ENCODE results near the gene MACF1. TPM values are rescaled to one million over a fixed set of nuclear protein-coding genes. Genes with fewer than 3 reads are reported as not detected.
A peak's percentile ranks its signal among the peaks of the same experiment; 100 is the strongest.

The MACF1 gene
- total RNA-seq, 4 donors from 2014 or later = 78.7 to 139 (median 113) TPM

DNA sequence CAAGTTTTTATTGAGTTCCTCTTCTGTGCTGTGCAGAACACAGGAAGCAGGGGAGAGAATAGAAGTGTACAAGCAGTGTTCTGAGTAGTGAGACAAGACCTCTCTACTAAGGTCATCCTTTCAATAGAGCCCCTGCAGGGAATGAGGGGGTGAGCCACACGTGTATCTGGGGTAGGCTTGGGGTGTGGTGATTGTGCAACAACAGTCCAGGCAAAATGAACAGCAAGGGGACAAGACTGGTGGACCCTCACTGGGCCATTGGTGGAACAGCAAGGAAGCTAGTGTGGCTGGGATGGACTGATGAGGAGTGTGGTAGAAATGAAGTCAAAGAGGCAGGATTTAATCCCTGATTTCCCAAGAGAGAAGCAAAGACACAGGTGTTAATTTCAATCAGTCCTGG, 278.8 kb downstream of the MACF1 start:
- peaks cover 0 to 82% of the 10 kb centered on the region in 2 donors for H3K36me3 ChIP-seq
- in situ Hi-C loops (cut with MboI; ENCODE audit: low sequenced_read_pairs in 4 of 4) (no loop called here), intact Hi-C loops (cut with DNase I; ENCODE audit: low total_unique reads) (no loop called here)
- ATAC-seq (no peak), DNase-seq (no peak)
- TF ChIP-seq, protein P1, sequence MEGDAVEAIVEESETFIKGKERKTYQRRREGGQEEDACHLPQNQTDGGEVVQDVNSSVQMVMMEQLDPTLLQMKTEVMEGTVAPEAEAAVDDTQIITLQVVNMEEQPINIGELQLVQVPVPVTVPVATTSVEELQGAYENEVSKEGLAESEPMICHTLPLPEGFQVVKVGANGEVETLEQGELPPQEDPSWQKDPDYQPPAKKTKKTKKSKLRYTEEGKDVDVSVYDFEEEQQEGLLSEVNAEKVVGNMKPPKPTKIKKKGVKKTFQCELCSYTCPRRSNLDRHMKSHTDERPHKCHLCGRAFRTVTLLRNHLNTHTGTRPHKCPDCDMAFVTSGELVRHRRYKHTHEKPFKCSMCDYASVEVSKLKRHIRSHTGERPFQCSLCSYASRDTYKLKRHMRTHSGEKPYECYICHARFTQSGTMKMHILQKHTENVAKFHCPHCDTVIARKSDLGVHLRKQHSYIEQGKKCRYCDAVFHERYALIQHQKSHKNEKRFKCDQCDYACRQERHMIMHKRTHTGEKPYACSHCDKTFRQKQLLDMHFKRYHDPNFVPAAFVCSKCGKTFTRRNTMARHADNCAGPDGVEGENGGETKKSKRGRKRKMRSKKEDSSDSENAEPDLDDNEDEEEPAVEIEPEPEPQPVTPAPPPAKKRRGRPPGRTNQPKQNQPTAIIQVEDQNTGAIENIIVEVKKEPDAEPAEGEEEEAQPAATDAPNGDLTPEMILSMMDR (IDR thresholded peaks at IDR 0.05 in 4 of 5, conservative IDR thresholded peaks at IDR 0.05 in 1 of 5) = no peak
- no peak for TF ChIP-seq POLR2A (IDR thresholded peaks at IDR 0.05)
- H3K27ac ChIP-seq = no peak overlapping the region
- no peak overlapping the region for H3K4me3 ChIP-seq
- no peaks in the 10 kb centered on the region for H3K4me1 ChIP-seq
- H3K27me3 ChIP-seq = no peaks in the 10 kb centered on the region
- H3K9me3 ChIP-seq = no peaks in the 10 kb centered on the region

DNA sequence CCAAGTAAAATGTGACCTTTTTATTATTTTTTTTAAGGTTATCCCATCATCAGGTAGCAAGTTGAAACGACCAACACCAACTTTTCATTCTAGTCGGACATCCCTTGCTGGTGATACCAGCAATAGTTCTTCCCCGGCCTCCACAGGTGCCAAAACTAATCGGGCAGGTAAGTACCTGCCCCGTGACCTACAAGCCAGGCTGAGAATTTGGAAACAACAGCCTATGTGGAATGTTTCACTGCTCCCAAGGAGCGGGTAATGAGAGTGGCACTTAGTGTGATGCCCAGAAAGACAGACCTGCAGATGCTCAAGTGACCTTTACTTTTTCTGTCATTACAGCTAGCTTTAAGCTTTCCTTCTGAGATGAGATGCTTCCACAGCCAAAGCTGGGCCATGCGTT, 280.1 kb downstream of the MACF1 start:
- Histone ChIP-seq H3K36me3 (peaks cover 0 to 79% of the 10 kb centered on the region in 2 donors), H3K9me3 (no peaks in the 10 kb centered on the region), H3K4me3 (no peak overlapping the region), H3K27ac (peak overlapping the region in 2 of 4 donors; percentile 29 to 35), H3K27me3 (no peaks in the 10 kb centered on the region), H3K4me1 (no peaks in the 10 kb centered on the region)
- DNase-seq (no peak), ATAC-seq (no peak)
- intact Hi-C loops (cut with DNase I; ENCODE audit: low total_unique reads) = no loop called here
- TF ChIP-seq, protein P1 (IDR thresholded peaks at IDR 0.05 in 4 of 5, conservative IDR thresholded peaks at IDR 0.05 in 1 of 5) = no peak
- TF ChIP-seq POLR2A (IDR thresholded peaks at IDR 0.05) = no peak
- in situ Hi-C loops (cut with MboI; ENCODE audit: low sequenced_read_pairs in 4 of 4) = no loop called here

DNA sequence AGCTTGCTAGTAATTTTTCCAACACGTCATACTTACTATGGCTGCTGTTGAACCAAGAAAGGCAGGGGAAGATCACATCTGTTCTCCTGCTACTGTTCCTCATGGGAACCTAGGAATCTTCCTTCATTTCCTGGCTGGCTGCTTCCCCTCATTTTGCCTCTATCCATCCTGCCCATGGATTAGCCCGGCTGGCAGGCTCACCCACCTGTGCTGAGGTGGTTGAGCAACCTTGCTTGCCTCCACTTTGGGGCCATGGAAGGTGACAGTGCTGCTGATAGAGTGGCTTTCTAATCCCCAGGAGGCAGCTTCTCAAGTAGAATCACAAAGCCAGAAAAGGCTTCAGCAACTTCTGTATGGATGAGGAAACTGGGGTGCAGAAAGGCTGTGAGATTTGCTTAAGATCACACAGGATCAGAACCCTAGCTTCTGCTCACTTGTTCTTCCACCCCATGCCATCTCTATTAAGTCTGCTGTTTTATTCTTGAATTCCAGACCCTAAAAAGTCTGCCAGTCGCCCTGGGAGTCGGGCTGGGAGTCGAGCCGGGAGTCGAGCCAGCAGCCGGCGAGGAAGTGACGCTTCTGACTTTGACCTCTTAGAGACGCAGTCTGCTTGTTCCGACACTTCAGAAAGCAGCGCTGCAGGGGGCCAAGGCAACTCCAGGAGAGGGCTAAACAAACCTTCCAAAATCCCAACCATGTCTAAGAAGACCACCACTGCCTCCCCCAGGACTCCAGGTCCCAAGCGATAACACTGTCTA, 280.7 kb downstream of the MACF1 start:
- ATAC-seq (no peak), DNase-seq (no peak)
- TF ChIP-seq, protein P1 (IDR thresholded peaks at IDR 0.05 in 4 of 5, conservative IDR thresholded peaks at IDR 0.05 in 1 of 5) = no peak
- no peaks in the 10 kb centered on the region for H3K9me3 ChIP-seq
- peak overlapping the region in 2 of 4 donors; percentile 22 to 29 for H3K27ac ChIP-seq
- H3K36me3 ChIP-seq = peaks cover 0 to 72% of the 10 kb centered on the region in 2 donors
- in situ Hi-C loops (cut with MboI; ENCODE audit: low sequenced_read_pairs in 4 of 4) (no loop called here), intact Hi-C loops (cut with DNase I; ENCODE audit: low total_unique reads) (loop anchor here (5.0 kb wide), 1 partner anchor 52 kb away; no protein-coding TSS in a partner anchor)
- peaks cover 0 to 2% (median under 1%) of the 10 kb centered on the region in 3 donors for H3K27me3 ChIP-seq
- no peak overlapping the region for H3K4me3 ChIP-seq
- H3K4me1 ChIP-seq = no peaks in the 10 kb centered on the region

DNA sequence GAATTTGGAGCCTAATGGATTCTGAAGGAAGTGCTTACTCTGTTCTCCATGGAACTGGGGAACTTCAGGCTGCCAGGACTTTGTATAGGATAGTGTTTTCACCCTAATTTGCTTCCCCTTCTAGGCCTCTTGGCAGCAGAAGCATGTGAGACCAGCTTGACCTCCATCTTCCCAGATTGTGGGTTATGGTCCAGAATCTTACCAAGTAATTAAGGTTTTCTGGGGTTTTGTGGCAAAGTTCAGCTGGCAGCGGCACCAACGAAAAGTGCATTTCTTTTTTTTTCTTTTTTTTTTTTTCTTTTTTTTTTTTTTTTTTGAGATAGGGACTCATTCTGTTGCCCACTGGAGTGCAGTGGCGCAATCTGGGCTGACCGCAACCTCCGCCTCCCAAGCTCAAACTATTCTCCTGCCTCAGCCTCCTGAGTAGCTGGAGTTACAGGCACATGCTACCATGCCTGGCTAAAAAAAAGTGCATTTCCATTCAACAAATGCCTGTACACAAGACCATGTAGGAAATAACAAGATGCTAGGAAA, 283.6 kb downstream of the MACF1 start:
- no peak overlapping the region for H3K4me3 ChIP-seq
- H3K4me1 ChIP-seq = no peaks in the 10 kb centered on the region
- TF ChIP-seq POLR2A (IDR thresholded peaks at IDR 0.05) = no peak
- TF ChIP-seq, protein P1 (IDR thresholded peaks at IDR 0.05 in 4 of 5, conservative IDR thresholded peaks at IDR 0.05 in 1 of 5) = no peak
- ATAC-seq (no peak), DNase-seq (no peak)
- H3K27ac ChIP-seq = no peak overlapping the region
- no peaks in the 10 kb centered on the region for H3K9me3 ChIP-seq
- in situ Hi-C loops (cut with MboI; ENCODE audit: low sequenced_read_pairs in 4 of 4) = no loop called here
- H3K27me3 ChIP-seq = peaks cover 15 to 19% (median 15%) of the 10 kb centered on the region in 3 donors
- intact Hi-C loops (cut with DNase I; ENCODE audit: low total_unique reads) = loop anchor here (5.0 kb wide), 1 partner anchor 49 kb away; no protein-coding TSS in a partner anchor
- H3K36me3 ChIP-seq = peaks cover 0 to 46% of the 10 kb centered on the region in 2 donors

All from gastrocnemius medialis (tissue), 4 donors.